ENCODE data around the gene RET.
A peak's percentile ranks its signal among the peaks of the same experiment; 100 is the strongest.

RET gene

GRCh38 chr10:43111101-43111500, 34.2 kb downstream of the RET start:
- no peak for DNase-seq

DNA sequence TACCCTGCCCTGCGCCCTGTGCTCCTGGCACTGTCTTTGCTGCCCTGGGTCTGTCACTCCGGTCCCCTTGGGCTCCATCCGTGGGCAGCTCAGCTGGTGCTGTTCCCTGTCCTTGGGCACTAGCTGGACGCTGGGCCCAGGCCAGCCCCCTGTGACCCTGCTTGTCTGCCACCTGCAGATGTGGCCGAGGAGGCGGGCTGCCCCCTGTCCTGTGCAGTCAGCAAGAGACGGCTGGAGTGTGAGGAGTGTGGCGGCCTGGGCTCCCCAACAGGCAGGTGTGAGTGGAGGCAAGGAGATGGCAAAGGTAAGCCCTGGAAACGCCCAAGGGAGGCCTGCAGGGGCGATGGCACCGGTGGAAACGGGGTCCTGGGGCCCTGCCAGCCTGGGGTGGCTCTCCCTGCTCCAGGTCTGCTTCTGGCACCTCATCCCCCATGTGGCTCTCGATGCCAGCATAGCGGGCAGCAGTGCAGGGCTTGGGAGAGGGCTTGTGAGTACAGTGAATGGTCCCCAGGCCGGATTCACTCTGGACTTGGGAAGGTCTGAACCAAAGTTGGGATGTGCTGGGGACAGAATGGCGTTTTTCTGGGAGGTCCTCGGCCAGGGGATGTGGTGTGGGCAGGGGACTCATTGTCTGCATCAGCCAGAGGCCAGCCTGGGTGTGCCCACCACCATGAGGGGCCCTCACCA, 35.2 kb downstream of the RET start:
- no peak for DNase-seq

DNA sequence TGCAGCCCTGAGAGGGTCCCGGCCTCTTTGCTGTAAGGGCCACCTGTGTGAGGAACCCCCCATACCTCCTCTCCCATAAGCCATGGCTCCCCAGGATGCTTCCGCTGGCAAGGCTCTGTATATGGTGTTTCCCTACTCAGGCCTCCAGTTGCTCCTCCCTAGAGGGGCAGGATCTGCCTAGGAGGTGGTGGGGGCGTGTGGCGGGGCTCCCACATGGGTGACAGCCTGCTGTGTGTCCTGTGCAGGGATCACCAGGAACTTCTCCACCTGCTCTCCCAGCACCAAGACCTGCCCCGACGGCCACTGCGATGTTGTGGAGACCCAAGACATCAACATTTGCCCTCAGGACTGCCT, 35.7 kb downstream of the RET start:
- DNase-seq, result no peak

- DNase-seq, result no peak
Measured at GRCh38 chr10:43113201-43114087, 36.6 kb downstream of the RET start.

- no peak for DNase-seq
Measured at GRCh38 chr10:43114088-43114742, 37.3 kb downstream of the RET start.

GRCh38 chr10:43114743-43115611, 38.1 kb downstream of the RET start:
- no peak for DNase-seq

DNA sequence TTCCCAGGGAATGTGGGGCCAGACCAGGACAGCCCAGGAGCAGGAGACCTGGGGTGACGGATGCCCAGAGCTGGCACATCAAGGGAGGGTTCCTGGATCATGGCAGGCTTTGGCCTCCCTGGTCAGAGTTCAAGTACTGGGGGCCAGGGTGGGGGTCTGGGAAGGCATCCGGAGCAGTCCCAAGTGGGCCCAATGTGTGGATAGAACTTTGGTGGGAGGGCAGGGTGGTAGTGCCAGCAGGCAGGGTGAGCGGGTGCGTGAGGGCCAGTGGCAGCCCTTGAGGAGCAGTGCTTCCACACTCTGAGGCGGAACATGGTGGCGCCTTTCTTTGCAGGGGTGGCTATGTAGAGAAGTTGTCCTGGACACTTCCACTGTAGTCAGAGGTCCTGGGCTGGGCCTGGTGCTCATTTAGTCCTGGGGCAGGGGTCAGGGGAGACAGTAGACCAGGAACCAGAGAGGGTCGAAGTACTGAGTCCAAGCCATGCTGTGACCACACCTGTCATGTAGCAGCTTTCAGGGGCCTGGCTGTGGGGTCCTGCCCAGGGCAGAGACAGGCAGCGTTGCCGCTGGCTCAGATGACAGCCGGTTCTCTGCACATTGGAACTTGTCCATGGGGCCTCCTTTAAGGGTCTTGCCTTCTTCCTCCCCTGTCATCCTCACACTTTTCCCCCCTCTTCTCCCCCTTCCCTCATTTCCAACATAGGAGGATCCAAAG, 39.2 kb downstream of the RET start:
- no peak for DNase-seq

GRCh38 chr10:43116596-43116995, 39.7 kb downstream of the RET start:
- no peak for DNase-seq

DNA sequence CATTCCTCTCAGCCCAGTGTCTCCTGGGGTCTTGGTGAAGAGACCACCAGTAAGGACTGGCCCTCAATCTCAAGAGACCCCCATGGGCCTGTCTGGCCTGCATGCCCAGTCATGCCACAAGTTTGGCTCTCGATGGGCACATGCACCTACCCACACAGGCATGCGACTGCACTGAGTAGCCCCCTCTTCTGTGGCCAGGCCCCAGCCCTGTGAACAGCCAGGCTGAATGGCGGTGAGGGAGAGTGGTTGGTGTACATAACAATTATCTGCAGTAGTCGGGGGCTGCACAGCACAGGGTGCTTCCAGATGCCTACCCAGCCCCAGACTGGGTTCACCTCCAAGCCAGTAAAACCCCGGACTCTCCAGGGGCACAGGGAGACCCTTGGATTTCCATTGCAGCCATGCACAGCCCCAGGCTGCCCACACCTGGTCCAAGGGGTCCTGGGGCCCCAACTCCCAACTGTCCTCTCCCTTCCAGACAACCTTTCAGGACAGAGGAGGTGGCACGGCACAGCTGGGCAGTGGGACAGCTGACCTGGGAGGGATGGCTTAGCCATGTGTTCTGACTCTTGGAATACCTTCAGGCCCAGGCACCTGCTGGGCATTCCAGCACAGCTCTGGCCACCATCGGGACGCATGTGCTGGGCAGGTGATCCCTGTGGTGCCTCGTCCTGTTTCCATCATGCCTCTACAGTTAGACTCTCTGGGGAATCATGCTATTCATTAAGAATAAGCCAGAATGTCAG, 40.3 kb downstream of the RET start:
- no peak for DNase-seq

GRCh38 chr10:43117777-43118583, 41.1 kb downstream of the RET start:
- DNase-seq, result no peak

GRCh38 chr10:43118631-43119415, 42.0 kb downstream of the RET start:
- DNase-seq, result no peak

DNA sequence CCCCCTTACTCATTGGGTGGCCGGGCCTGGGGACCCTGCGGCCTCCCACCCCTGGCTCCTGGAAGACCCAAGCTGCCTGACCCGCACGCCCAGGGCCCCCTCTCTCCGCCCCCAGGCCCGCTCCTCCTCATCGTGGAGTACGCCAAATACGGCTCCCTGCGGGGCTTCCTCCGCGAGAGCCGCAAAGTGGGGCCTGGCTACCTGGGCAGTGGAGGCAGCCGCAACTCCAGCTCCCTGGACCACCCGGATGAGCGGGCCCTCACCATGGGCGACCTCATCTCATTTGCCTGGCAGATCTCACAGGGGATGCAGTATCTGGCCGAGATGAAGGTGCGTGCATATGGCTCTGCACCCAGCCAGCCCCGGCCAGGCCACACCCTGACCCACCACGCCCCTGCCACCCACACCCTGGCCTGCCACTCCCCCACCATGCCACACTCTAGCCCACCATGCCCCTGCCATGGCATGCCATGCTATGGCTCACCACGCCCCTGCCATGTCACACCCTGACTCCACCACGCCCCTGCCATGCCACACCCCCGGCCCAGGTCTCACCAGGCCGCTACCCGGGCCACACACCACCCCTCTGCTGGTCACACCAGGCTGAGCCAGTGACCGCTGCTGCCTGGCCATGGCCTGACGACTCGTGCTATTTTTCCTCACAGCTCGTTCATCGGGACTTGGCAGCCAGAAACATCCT, 42.7 kb downstream of the RET start:
- no peak for DNase-seq

DNA sequence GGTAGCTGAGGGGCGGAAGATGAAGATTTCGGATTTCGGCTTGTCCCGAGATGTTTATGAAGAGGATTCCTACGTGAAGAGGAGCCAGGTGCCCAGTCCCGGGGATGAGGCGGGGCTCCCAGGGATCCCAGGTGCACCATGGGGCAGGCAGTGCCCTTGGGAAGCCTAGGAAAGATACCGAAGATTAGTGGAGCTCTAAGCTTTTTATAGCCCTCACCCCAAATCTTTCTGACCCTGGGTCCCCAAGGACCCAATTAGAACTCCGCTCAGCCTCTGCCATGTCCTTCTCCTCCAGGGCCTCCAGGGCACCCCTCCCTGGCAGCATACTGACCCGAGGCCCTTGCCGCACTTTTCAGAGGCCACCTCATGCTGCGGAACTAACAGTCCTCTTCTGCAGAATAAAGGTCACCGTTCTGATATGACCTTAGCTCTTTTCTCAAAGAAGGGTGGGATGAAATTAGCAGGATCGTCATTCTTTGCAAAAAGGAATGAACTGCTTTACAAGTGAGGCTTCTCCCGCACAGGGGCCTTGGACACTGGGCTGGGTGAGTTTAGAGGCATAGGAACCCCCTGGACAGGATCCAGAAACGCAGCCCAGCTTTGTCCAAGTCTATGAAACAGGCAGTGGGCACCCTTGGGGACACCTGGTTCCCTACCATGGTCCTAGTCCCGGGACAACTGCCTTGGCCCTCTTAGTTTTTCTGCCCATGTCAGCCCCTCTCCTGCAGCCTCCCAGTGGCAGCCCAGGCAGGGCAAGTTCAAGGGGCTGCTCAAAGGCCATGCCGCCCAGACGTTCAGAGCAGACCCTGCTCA, 43.5 kb downstream of the RET start:
- DNase-seq, result no peak

DNA sequence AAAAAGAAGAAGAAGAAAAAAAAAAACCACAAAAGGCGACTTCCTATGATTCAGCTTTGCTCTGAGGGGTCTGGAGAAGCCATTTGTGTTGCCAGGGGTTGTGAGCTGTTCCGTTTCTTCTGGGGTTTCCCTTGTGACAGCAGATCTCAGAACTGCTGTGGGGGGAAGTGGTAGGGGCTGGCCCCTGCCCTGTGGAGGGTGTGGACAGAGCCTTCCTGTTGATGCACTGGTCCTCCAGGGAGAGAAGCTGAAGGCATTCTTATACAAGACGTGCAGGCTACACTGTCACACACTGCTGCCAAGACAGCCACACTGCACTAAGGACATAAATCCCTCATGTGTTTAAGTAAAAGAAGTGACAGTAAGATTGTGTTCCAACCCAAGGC, 44.1 kb downstream of the RET start:
- DNase-seq, result peak in 2 of 5 experiments; percentile 28 to 95

DNA sequence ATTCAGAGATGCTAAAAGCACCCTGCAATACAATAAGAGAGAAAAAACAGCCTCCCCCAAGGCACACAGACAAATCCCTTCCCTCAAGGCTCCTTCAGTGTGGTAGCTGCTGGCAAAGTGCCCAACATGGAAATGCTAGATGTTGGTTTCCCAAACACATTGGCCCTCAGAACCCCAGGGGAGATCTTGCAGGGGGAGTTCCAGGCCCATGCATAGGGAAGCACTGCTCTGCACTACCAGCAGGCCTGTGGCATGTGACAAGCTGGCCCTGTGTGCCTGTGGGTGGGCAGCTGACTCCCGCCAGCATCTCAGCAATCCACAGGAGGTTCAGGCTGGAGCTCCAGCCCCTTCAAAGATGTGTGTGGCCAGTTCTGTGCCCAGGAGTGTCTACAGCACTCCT, 44.6 kb downstream of the RET start:
- DNase-seq, result peak in 1 of 5 experiments; percentile 39

GRCh38 chr10:43122096-43122495, 45.2 kb downstream of the RET start:
- no peak for DNase-seq

DNA sequence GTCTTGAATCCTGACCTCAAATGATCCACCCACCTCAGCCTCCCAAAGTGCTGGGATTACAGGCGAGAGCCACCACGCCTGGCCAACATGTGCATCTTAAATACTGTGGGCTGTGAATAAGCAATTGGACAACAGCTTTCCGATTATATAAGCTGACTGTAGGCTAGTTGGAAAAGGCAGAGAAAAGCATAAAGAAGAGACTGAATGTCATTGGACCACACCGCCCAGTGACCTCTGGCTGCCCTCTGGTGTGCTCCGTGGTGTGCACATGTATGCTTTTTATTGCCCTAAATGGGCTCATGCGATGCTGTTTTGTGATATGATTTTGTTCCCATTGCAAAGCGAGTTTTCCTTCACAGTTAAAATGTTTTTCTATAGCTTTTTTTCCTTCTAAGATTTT, 46.0 kb downstream of the RET start:
- no peak for DNase-seq

Data from T-helper 2 cell (primary cell).